ENCODE results near the gene RSPO1. TPM values are rescaled to one million over a fixed set of nuclear protein-coding genes. Genes with fewer than 3 reads are reported as not detected.

RSPO1 gene
- total and polyA plus RNA-seq, 5 donors = 0.15 to 0.50 (median 0.26) TPM; not detected in 2

- Histone ChIP-seq H3K4me1 (ENCODE audit: control insufficient read depth, insufficient read depth, low read length) (no peaks in the 10 kb centered on the region), H3K27ac (ENCODE audit: low read length) (no peak overlapping the region), H3K27me3 (ENCODE audit: control insufficient read depth, insufficient read depth) (no peaks in the 10 kb centered on the region), H3K4me3 (ENCODE audit: low read length) (no peak overlapping the region), H3K9me3 (ENCODE audit: control insufficient read depth, low read length) (no peaks in the 10 kb centered on the region)
- no peak for DNase-seq
- 57% methylated on average over 7 of the region's 7 CpGs for WGBS
- intact Hi-C loops (cut with DNase I) = no loop called here
- no peak for ATAC-seq
Measured at GRCh38 chr1:37656026-37656425, 21.3 kb upstream of the RSPO1 start.

GRCh38 chr1:37655274-37655673 lies 20.6 kb upstream of the RSPO1 start:
- Histone ChIP-seq H3K4me1 (ENCODE audit: control insufficient read depth, insufficient read depth, low read length) (no peaks in the 10 kb centered on the region), H3K9me3 (ENCODE audit: control insufficient read depth, low read length) (no peaks in the 10 kb centered on the region), H3K27me3 (ENCODE audit: control insufficient read depth, insufficient read depth) (no peaks in the 10 kb centered on the region), H3K4me3 (ENCODE audit: low read length) (no peak overlapping the region), H3K27ac (ENCODE audit: low read length) (no peak overlapping the region)
- intact Hi-C loops (cut with DNase I) = no loop called here
- ATAC-seq (no peak), DNase-seq (no peak)

- 77% methylated on average over 5 of the region's 5 CpGs for WGBS
Measured at GRCh38 chr1:37653906-37654305, 19.2 kb upstream of the RSPO1 start.

GRCh38 chr1:37652976-37653375 lies 18.3 kb upstream of the RSPO1 start:
- Histone ChIP-seq H3K9me3 (ENCODE audit: control insufficient read depth, low read length) (no peaks in the 10 kb centered on the region), H3K27me3 (ENCODE audit: control insufficient read depth, insufficient read depth) (no peaks in the 10 kb centered on the region), H3K4me1 (ENCODE audit: control insufficient read depth, insufficient read depth, low read length) (no peaks in the 10 kb centered on the region), H3K27ac (ENCODE audit: low read length) (no peak overlapping the region), H3K4me3 (ENCODE audit: low read length) (no peak overlapping the region)
- WGBS = 26% methylated on average over 2 of the region's 2 CpGs
- DNase-seq = no peak
- intact Hi-C loops (cut with DNase I) = no loop called here
- no peak for ATAC-seq

More at GRCh38 chr1:37653906-37654305, 19.2 kb upstream of the RSPO1 start:
- no peak for ATAC-seq
- Histone ChIP-seq H3K4me1 (ENCODE audit: control insufficient read depth, insufficient read depth, low read length) (no peaks in the 10 kb centered on the region), H3K9me3 (ENCODE audit: control insufficient read depth, low read length) (no peaks in the 10 kb centered on the region), H3K27me3 (ENCODE audit: control insufficient read depth, insufficient read depth) (no peaks in the 10 kb centered on the region), H3K27ac (ENCODE audit: low read length) (no peak overlapping the region), H3K4me3 (ENCODE audit: low read length) (no peak overlapping the region)
- intact Hi-C loops (cut with DNase I) = no loop called here
- DNase-seq = no peak

GRCh38 chr1:37651803-37652202 lies 17.1 kb upstream of the RSPO1 start:
- no peak overlapping the region for H3K27ac ChIP-seq (ENCODE audit: low read length)
- no peaks in the 10 kb centered on the region for H3K9me3 ChIP-seq (ENCODE audit: control insufficient read depth, low read length)
- ATAC-seq (no peak), DNase-seq (no peak)
- no peak overlapping the region for H3K4me3 ChIP-seq (ENCODE audit: low read length)
- WGBS = 64% methylated on average over 10 of the region's 10 CpGs
- H3K4me1 ChIP-seq (ENCODE audit: control insufficient read depth, insufficient read depth, low read length) = no peaks in the 10 kb centered on the region
- no peaks in the 10 kb centered on the region for H3K27me3 ChIP-seq (ENCODE audit: control insufficient read depth, insufficient read depth)
- intact Hi-C loops (cut with DNase I) = no loop called here

- WGBS = 67% methylated on average over 5 of the region's 5 CpGs
- Histone ChIP-seq H3K4me3 (ENCODE audit: low read length) (no peak overlapping the region), H3K27ac (ENCODE audit: low read length) (no peak overlapping the region), H3K27me3 (ENCODE audit: control insufficient read depth, insufficient read depth) (no peaks in the 10 kb centered on the region), H3K4me1 (ENCODE audit: control insufficient read depth, insufficient read depth, low read length) (no peaks in the 10 kb centered on the region), H3K9me3 (ENCODE audit: control insufficient read depth, low read length) (no peaks in the 10 kb centered on the region)
- DNase-seq = no peak
- intact Hi-C loops (cut with DNase I) = no loop called here
- no peak for ATAC-seq
Measured at GRCh38 chr1:37650721-37651120, 16.0 kb upstream of the RSPO1 start.

- H3K4me3 ChIP-seq (ENCODE audit: low read length) = no peak overlapping the region
- no peaks in the 10 kb centered on the region for H3K9me3 ChIP-seq (ENCODE audit: control insufficient read depth, low read length)
- no peaks in the 10 kb centered on the region for H3K4me1 ChIP-seq (ENCODE audit: control insufficient read depth, insufficient read depth, low read length)
- intact Hi-C loops (cut with DNase I) = no loop called here
- no peak overlapping the region for H3K27ac ChIP-seq (ENCODE audit: low read length)
- DNase-seq = no peak
- 49% methylated on average over 5 of the region's 5 CpGs for WGBS
- no peak for ATAC-seq
- H3K27me3 ChIP-seq (ENCODE audit: control insufficient read depth, insufficient read depth) = no peaks in the 10 kb centered on the region
Measured at GRCh38 chr1:37650173-37650572, 15.5 kb upstream of the RSPO1 start.

- H3K4me1 ChIP-seq (ENCODE audit: control insufficient read depth, insufficient read depth, low read length) = no peaks in the 10 kb centered on the region
- peaks cover 2% of the 10 kb centered on the region for H3K9me3 ChIP-seq (ENCODE audit: control insufficient read depth, low read length)
- DNase-seq = no peak
- intact Hi-C loops (cut with DNase I) = no loop called here
- 84% methylated on average over 7 of the region's 7 CpGs for WGBS
- no peak overlapping the region for H3K4me3 ChIP-seq (ENCODE audit: low read length)
- ATAC-seq = no peak
- no peak overlapping the region for H3K27ac ChIP-seq (ENCODE audit: low read length)
- H3K27me3 ChIP-seq (ENCODE audit: control insufficient read depth, insufficient read depth) = no peaks in the 10 kb centered on the region
Measured at GRCh38 chr1:37647281-37647680, 12.6 kb upstream of the RSPO1 start.

GRCh38 chr1:37641059-37641458 lies 6.4 kb upstream of the RSPO1 start:
- Histone ChIP-seq H3K9me3 (ENCODE audit: control insufficient read depth, low read length) (peaks cover 3% of the 10 kb centered on the region), H3K27ac (ENCODE audit: low read length) (no peak overlapping the region), H3K27me3 (ENCODE audit: control insufficient read depth, insufficient read depth) (no peaks in the 10 kb centered on the region), H3K4me1 (ENCODE audit: control insufficient read depth, insufficient read depth, low read length) (no peaks in the 10 kb centered on the region), H3K4me3 (ENCODE audit: low read length) (no peak overlapping the region)
- ATAC-seq (no peak), DNase-seq (no peak)
- 93% methylated on average over 1 of the region's 1 CpG for WGBS
- intact Hi-C loops (cut with DNase I) = no loop called here

GRCh38 chr1:37636435-37636834 lies 1.7 kb upstream of the RSPO1 start:
- 66% methylated on average over 6 of the region's 6 CpGs for WGBS
- intact Hi-C loops (cut with DNase I) = no loop called here
- no peaks in the 10 kb centered on the region for H3K4me1 ChIP-seq (ENCODE audit: control insufficient read depth, insufficient read depth, low read length)

GRCh38 chr1:37634992-37635902 lies 555 bp upstream of the RSPO1 start:
- Histone ChIP-seq H3K4me3 (ENCODE audit: low read length) (peak overlapping the region; percentile 13), H3K4me1 (ENCODE audit: control insufficient read depth, insufficient read depth, low read length) (no peaks in the 10 kb centered on the region), H3K27me3 (ENCODE audit: control insufficient read depth, insufficient read depth) (no peaks in the 10 kb centered on the region), H3K9me3 (ENCODE audit: control insufficient read depth, low read length) (no peaks in the 10 kb centered on the region), H3K27ac (ENCODE audit: low read length) (no peak overlapping the region)
- DNase-seq (no peak), ATAC-seq (no peak)
- WGBS = 7% methylated on average over 26 of the region's 26 CpGs
- intact Hi-C loops (cut with DNase I) = no loop called here

More at GRCh38 chr1:37636435-37636834, 1.7 kb upstream of the RSPO1 start:
- no peak overlapping the region for H3K27ac ChIP-seq (ENCODE audit: low read length)
- DNase-seq = no peak
- no peak overlapping the region for H3K4me3 ChIP-seq (ENCODE audit: low read length)
- ATAC-seq = no peak
- no peaks in the 10 kb centered on the region for H3K27me3 ChIP-seq (ENCODE audit: control insufficient read depth, insufficient read depth)
- H3K9me3 ChIP-seq (ENCODE audit: control insufficient read depth, low read length) = no peaks in the 10 kb centered on the region

- DNase-seq (no peak), ATAC-seq (no peak)
Measured at GRCh38 chr1:37633938-37634243, 801 bp downstream of the RSPO1 start.

More at GRCh38 chr1:37633938-37634243, 801 bp downstream of the RSPO1 start:
- intact Hi-C loops (cut with DNase I) = no loop called here
- H3K4me1 ChIP-seq (ENCODE audit: control insufficient read depth, insufficient read depth, low read length) = no peaks in the 10 kb centered on the region
- H3K27ac ChIP-seq (ENCODE audit: low read length) = no peak overlapping the region
- no peaks in the 10 kb centered on the region for H3K9me3 ChIP-seq (ENCODE audit: control insufficient read depth, low read length)
- no peak overlapping the region for H3K4me3 ChIP-seq (ENCODE audit: low read length)
- WGBS = 1% methylated on average over 20 of the region's 20 CpGs
- H3K27me3 ChIP-seq (ENCODE audit: control insufficient read depth, insufficient read depth) = no peaks in the 10 kb centered on the region

Data from right cardiac atrium (tissue), 5 donors.